DOHH2 (cell line): Measurements from ENCODE around the gene WFIKKN2.

Experiments used
- H3F3A ChIP-seq: fragments of 200-600 bp; sonication (generic), shearing (Covaris generic); 2 replicates; pipeline ENCODE4 v1.6.0; 2016; ENCODE audit warnings: antibody characterized with exemption, mild to moderate bottlenecking; ENCODE audit not compliant: control insufficient read depth, insufficient read depth
- H3K27ac ChIP-seq: fragments of 200-600 bp; sonication (generic); 2 replicates; pipeline ENCODE4 v1.5.1; 2014; ENCODE audit warnings: low read depth, mild to moderate bottlenecking, low read length, moderate library complexity
- H3K27me3 ChIP-seq: fragments of 200-600 bp; sonication (generic); 2 replicates; pipeline ENCODE4 v1.6.1; 2014; ENCODE audit warnings: mild to moderate bottlenecking, low read length, mixed read lengths; ENCODE audit not compliant: control insufficient read depth
- H3K36me3 ChIP-seq: fragments of 200-600 bp; sonication (generic); 2 replicates; pipeline ENCODE4 v1.6.1; 2014; ENCODE audit warnings: mild to moderate bottlenecking, low read length, moderate library complexity, mixed read lengths; ENCODE audit not compliant: control insufficient read depth
- H3K4me1 ChIP-seq: fragments of 200-600 bp; sonication (generic); 2 replicates; pipeline ENCODE4 v1.6.1; 2014; ENCODE audit warnings: mild to moderate bottlenecking, low read length, mixed read lengths; ENCODE audit not compliant: control insufficient read depth
- H3K4me2 ChIP-seq: fragments of 200-600 bp; sonication (generic); 2 replicates; pipeline ENCODE4 v1.6.0; 2014; ENCODE audit warnings: mild to moderate bottlenecking, low read length, moderate library complexity
- H3K4me3 ChIP-seq: fragments of 200-600 bp; sonication (generic); 2 replicates; pipeline ENCODE4 v1.5.1; 2014; ENCODE audit warnings: mild to moderate bottlenecking, low read length, mixed read lengths
- H3K79me2 ChIP-seq: fragments of 200-600 bp; sonication (generic); 2 replicates; pipeline ENCODE4 v1.6.1; 2014; ENCODE audit warnings: mild to moderate bottlenecking, low read length, mixed read lengths; ENCODE audit not compliant: control insufficient read depth
- H3K9me2 ChIP-seq: fragments of 200-600 bp; sonication (generic); replicated peaks from 2 replicates; pipeline ENCODE4 v1.6.1; 2014; ENCODE audit warnings: mild to moderate bottlenecking, low read length, mixed read lengths; ENCODE audit not compliant: control insufficient read depth
- H3K9me3 ChIP-seq: fragments of 200-600 bp; sonication (generic); 2 replicates; pipeline ENCODE4 v1.6.1; 2014; ENCODE audit warnings: antibody characterized with exemption, low read length, mixed read lengths; ENCODE audit not compliant: control insufficient read depth, insufficient read depth
- H4K20me1 ChIP-seq: fragments of 200-600 bp; sonication (generic); 2 replicates; pipeline ENCODE4 v1.6.0; 2014; ENCODE audit warnings: low read depth, mild to moderate bottlenecking, antibody characterized with exemption, low read length, moderate library complexity; ENCODE audit not compliant: control insufficient read depth, insufficient read depth
- EZH2phosphoT487 ChIP-seq: fragments of 200-600 bp; sonication (generic); IDR thresholded peaks from 2 replicates; pipeline ENCODE4 v1.6.1; 2017; ENCODE audit warnings: borderline replicate concordance, mild to moderate bottlenecking, antibody characterized with exemption, low read length, moderate library complexity, mixed read lengths
- TF ChIP-seq, protein P1 (sequence below): fragments of 200-600 bp; sonication (generic); IDR thresholded peaks from one replicate; pipeline ENCODE4 v1.5.1; 2014; ENCODE audit warnings: antibody characterized with exemption, mild to moderate bottlenecking, low read depth, low read length; ENCODE audit not compliant: poor library complexity, severe bottlenecking

The WFIKKN2 gene

GRCh38 chr17:50863221-50863843 is 27.9 kb downstream of the WFIKKN2 start:
- Histone ChIP-seq H3K4me2 (0 out of 2 replicates have a peak overlapping the region, but pooled peaks have one; percentile 99), H3K9me3 (no peaks in the 10 kb centered on the region), H3K27me3 (no peaks in the 10 kb centered on the region), H3F3A (peaks cover 5% of the 10 kb centered on the region), H3K9me2 (no peaks in the 10 kb centered on the region), H3K36me3 (peaks cover 30% of the 10 kb centered on the region), H4K20me1 (peaks cover 11% of the 10 kb centered on the region), H3K79me2 (peaks cover 43% of the 10 kb centered on the region), H3K4me1 (peaks cover 21% of the 10 kb centered on the region), H3K27ac (no peak overlapping the region), H3K4me3 (no peak overlapping the region)
- TF ChIP-seq EZH2phosphoT487, result no peak
- TF ChIP-seq, protein P1, sequence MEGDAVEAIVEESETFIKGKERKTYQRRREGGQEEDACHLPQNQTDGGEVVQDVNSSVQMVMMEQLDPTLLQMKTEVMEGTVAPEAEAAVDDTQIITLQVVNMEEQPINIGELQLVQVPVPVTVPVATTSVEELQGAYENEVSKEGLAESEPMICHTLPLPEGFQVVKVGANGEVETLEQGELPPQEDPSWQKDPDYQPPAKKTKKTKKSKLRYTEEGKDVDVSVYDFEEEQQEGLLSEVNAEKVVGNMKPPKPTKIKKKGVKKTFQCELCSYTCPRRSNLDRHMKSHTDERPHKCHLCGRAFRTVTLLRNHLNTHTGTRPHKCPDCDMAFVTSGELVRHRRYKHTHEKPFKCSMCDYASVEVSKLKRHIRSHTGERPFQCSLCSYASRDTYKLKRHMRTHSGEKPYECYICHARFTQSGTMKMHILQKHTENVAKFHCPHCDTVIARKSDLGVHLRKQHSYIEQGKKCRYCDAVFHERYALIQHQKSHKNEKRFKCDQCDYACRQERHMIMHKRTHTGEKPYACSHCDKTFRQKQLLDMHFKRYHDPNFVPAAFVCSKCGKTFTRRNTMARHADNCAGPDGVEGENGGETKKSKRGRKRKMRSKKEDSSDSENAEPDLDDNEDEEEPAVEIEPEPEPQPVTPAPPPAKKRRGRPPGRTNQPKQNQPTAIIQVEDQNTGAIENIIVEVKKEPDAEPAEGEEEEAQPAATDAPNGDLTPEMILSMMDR, result peak; percentile 63

DNA sequence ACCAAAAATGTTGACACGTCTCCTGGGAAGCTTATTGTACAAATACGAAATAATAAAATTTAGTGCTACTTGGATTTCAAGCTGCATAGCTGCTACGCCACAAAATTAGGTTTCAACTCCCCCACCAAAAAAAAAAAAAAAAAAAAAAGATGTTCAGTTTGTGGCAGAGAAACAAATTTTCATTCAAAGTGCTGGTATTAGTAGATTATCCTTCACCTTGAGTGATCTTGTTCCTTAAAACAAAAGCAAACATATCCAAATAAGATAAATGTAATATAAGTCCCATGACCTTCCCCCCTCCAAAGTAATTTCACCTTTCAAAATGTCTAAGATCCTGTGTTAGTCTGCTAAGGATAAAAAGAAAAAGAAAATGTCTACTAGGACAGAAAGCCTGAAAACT is 28.5 kb downstream of the WFIKKN2 start:
- H3K27me3 ChIP-seq, result no peaks in the 10 kb centered on the region
- peaks cover 5% of the 10 kb centered on the region for H3F3A ChIP-seq
- H3K4me1 ChIP-seq, result peaks cover 25% of the 10 kb centered on the region
- H3K4me3 ChIP-seq, result peak overlapping the region; percentile 96
- no peaks in the 10 kb centered on the region for H3K9me3 ChIP-seq
- H3K79me2 ChIP-seq, result peaks cover 45% of the 10 kb centered on the region
- no peak overlapping the region for H3K27ac ChIP-seq
- H3K36me3 ChIP-seq, result peaks cover 30% of the 10 kb centered on the region
- no peaks in the 10 kb centered on the region for H3K9me2 ChIP-seq
- peak overlapping the region; percentile 99 for H3K4me2 ChIP-seq
- TF ChIP-seq, protein P1, result no peak
- TF ChIP-seq EZH2phosphoT487, result no peak
- H4K20me1 ChIP-seq, result peaks cover 11% of the 10 kb centered on the region

DNA sequence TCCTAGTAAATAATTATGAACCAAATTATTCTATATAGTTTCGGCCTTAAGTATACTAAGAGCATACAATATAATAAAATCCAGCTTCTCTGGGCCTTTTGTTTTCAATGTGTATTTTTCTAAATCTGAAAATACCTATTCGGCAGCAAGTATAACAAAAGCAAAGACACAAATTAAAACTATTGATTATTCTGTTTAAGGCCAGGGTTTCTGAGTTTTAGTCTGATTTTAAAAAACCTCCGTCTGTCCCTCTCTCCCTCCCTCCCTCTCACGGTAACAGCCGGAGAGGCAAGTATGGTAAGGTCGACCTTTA is 29.3 kb downstream of the WFIKKN2 start:
- Histone ChIP-seq H3K27ac (peak overlapping the region; percentile 23; the same call in 1 of the 2 replicates), H3F3A (peaks cover 5% of the 10 kb centered on the region)

More for the DNA sequence above, 29.3 kb downstream of the WFIKKN2 start:
- H4K20me1 ChIP-seq, result peaks cover 11% of the 10 kb centered on the region
- TF ChIP-seq EZH2phosphoT487, result no peak
- TF ChIP-seq, protein P1, result no peak
- peaks cover 30% of the 10 kb centered on the region for H3K36me3 ChIP-seq
- peak overlapping the region; percentile 99 for H3K4me2 ChIP-seq
- H3K4me3 ChIP-seq, result peak overlapping the region; percentile 96
- no peaks in the 10 kb centered on the region for H3K9me2 ChIP-seq
- H3K4me1 ChIP-seq, result peaks cover 25% of the 10 kb centered on the region
- no peaks in the 10 kb centered on the region for H3K9me3 ChIP-seq
- H3K27me3 ChIP-seq, result no peaks in the 10 kb centered on the region
- peaks cover 45% of the 10 kb centered on the region for H3K79me2 ChIP-seq
